GM18508 (cell line): ENCODE data around the gene EPN1.

Source experiments
- ATAC-seq: cut with Tn5 transposase; IDR thresholded peaks from one replicate; pipeline ENCODE4 v1.9.1; 2021; ENCODE audit warnings: moderate number of reproducible peaks; ENCODE audit not compliant: insufficient read depth, unreplicated experiment

EPN1 gene

DNA sequence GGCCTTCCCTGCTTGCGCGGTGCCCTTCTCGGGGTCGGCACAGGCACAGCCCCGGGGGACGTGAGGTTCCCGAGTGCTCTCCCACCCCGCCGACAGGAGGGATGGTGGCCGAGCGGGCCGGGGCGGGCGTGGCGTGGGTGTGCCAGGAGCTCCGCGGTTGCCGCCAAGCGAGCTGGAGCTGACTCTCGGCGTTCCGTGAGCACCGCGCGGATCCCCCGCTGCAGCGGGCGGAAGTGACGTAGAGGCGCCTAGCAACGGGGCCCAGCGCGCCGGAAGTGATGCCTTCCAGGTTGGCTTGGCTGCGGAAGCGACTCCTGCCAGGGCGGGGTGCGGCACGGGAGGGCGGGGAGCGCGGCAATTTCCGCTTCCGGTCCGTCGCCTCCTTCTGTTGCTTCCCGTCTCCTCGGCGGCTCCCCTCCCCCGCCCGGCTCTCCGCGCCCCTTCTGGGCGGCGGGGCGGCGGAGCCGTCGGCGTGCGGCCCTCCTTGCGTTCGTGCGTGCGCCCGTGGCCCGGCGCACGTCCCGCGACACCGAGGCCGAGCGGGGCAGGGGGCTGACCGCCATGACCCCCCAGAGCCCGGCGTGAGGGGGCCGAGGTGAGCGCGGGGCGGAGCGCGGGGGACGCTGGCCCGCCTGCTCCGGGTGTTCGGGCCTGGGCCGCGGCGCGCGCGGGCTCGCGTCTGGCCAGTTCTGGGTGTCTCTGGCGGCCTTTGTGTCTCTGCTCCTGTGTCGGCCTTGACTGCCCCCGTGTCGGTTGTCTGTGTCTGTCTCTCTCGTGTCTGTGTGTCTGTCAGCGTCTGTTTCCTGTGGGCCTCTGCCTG lies at the start of gene EPN1:
TSS of gene EPN1 (plus strand) at position 386 of the 820 bp plus-strand sequence. CDS start 3,402 bp downstream, outside the sequence.
- peak; percentile 35 for ATAC-seq

DNA sequence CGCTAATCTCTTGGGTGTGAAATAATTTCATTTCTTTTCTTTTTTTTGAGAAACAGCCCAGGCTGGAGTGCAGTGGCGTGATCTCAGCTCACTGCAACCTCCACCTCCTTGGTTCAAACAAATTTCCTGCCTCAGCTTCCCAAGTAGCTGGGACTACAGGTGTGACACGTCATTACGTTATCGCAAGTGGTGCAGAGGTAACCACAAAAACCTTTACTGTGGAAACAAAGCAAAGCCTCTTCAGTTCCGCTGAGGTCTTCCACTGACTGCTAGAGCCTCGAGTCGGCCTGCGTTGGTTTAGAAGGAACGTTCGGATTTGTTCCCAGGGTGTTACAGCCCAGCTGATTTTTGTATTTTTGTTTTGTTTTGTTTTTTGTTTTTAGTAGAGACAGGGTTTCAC lies 48.7 kb upstream of the EPN1 start:
- ATAC-seq, result no peak

DNA sequence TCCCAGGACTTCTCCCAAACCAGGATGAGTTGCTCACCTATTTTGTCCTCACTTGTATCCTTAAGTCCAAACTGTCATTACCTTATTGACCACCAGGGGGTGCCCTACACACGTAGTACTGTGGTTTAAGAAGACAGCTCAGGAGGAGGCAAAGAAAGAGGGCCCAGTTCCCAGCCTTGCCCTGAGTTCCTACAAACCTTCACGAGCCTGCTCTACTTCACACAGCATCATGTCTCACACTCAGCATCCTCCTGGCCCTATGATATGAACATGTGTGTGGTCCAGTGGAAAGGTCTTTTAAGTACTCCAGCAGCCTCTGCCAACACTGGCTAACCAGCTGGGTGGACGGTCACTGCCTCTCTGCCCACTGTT lies 42.6 kb upstream of the EPN1 start:
- ATAC-seq, result no peak

DNA sequence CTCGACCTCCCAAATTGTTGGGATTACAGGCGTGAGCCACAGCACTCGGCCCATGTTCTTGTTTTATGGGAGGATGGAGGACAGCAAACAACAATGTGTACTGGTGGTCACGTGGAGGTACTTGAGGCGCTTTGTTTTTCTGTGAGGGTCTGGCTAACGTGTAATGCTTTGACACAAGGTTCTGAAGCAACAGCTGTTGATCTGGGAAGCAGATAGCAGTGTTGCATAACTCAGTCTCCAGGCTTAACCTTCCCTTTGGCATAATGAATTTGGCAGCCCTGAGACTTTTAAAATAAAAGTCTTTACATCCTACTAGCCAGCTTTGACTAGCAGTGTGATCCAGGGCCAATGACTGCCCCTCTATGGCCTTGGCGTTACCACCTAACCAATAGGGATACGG lies 41.2 kb upstream of the EPN1 start:
- ATAC-seq, result no peak

DNA sequence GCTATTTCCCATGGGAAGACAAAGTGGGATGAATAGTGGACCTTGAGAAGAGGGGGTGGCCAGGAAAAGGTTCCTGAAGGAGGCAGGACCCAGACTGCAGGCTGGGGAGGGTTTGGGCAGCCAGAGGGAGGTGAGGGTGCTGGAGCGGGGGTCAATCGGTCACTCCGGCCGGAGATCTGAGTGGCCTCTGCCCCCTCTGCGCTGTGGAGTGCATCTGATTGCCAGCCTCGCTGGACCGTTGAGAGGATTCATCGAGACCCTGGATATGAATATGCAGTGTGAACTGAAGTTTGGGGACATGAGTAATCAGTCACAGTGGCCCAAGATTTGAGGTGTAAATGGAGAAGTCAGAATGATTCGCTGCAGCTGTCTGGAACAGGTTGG lies 39.7 kb upstream of the EPN1 start:
- ATAC-seq, result no peak

DNA sequence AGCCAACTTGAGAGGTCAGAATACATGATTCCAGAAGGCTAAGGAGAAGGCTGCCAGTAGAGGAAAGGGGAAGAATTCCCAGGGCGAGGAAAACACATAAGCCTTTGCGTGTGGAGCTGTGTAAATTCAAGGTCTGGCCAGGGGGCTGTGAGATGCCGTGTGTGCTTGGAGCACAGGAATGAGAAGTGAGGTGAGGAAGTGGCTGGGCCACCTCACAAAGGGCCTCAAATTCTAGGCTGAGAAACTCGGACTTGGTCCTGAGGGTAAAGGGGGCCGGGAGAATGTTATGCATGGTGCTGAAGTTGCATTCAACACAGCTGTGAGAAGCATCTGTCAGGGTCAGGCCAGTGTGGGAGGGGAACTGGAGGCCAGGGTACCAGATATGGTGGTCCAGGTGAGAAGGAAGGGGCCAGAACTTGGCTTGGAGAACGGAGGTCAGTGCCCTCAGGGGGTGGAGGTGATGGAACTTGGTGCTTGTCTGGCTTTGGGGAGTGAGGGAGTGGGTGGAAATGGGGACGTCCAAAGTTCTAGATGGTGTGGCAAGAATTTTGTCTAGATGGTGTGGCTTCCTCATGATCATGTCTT lies 39.1 kb upstream of the EPN1 start:
- no peak for ATAC-seq

DNA sequence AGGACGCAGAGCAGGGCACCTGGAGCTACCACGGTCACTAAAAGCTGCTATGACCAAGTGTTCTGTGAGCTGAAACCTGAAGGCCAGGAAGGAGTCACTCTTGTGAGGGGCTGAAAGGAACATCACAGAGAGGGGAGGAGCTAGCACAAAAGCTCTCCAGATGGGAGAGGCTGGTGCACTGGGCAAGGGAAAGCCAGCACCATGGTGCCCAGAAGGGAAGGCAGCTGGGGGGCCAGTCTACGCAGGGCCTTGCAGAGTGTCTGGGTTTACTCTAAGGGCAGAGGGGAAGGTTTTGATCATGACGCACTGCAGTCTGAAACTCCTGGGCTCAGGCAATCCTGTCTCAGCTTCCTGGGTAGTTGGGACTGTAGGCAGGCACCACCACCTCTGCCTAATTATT lies 38.3 kb upstream of the EPN1 start:
- no peak for ATAC-seq

DNA sequence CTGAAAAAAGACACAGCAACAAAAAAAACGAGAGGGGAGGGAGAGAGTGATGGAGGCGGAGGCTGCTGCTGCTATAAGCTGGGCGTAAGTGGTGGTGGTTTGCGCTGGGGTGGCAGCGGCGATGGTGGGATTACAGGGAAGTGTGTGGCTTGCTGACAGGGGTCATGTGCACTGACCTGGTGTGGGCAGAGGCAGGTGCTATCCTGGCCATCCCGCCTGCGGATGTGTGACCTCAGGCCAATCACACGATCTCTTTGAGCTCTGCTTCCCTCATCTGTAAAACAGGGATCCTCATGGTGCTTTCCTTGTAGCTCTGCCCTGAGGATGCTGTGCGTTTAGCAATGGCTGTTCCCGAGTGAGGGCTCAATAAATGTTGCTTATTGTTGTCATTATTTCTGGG lies 37.5 kb upstream of the EPN1 start:
- ATAC-seq, result no peak

DNA sequence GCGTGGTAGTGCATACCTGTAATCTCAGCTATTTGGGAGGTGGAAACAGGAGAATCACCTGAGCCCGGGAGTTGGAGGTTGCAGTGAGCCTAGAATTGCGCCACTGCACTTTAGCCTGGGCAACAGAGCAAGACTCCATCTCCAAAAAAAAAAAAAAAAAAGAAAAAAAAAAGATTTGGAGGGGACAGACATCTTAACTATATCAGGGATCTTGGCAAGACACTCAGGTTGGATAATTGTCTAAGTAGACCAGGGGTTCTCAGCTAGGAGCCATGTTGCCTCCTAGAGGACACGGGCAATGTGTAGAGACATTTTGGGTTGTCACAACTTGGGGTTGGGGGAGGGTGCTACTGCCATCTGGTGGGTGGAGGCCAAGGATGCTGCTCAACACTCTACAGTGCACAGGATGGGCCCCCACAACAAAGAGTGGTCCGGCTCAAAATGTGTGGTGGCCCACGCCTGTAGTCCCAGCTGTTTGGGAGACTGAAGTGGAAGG lies 36.1 kb upstream of the EPN1 start:
- no peak for ATAC-seq

DNA sequence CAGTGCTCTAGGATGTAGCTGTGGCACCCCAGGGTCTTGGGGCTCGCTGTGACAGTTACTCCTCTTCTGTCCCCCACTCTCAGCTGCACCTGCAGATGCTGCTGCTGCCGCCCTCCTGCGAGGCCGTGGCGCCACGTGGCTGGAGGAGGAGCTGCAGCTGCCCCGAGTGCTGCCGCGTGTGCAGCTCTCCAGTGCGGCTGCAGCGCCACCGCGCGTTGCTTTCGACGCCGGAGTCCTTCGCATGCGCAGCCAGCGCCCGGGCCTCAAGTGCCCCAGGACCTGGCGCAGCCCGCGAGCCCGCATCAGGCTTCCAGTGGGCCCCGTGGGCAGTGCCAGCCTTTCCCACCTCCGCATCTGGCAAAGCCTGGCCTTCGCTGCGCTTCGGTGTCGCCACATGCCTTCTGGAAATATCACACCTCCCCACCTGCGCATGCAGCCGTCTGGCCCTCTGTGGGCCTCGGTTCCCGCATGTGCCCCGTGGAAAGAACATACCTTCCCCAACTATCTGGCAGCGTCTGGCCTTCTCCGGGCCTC lies 34.9 kb upstream of the EPN1 start:
- no peak for ATAC-seq

DNA sequence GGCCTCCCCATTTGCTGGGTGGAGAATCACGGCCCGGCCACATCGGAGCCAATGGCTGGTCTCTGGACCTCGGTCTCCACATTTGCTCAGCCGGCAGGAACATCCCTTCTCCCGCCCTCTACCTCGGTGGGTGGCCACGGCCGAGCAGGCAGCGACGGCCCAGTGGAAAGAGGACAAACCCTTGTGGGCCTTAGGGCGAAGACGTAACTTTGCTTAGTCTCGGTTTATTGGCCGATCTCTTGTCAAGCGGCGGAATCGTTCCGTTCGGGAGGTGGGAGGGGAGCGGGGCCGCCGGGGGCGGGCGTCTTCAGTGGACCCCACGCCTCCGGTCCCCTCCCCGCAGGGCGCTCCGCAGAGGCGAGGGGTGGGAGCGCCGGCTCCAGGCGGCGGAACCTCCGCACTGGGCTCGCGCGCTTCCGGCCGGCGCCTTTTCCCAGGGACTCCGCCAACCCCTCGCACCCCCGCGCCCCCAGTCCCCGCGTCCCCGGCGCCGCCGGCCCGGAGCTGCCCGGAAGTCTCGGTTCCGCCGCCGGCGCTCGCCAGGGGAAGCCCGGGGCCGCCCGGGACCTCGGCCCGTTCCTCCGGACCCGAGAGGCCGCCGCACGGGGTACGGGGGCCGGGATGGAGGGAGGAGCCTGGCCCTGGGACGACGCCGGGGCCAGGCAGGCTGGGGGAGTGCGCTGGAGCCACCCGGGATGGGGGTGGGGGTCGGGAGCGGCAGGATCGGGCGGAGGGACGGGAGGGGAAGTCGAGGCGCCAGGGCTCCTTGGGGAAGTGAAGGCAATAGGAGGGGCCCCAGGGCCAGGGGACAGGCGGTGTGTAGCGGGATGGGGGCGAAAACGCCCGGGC lies 34.2 kb upstream of the EPN1 start, which contains the start of gene ZNF580:
TSS of gene ZNF580 (plus strand) at position 426 of the 849 bp plus-strand sequence. CDS start 1,507 bp downstream, outside the sequence.
- no peak for ATAC-seq

DNA sequence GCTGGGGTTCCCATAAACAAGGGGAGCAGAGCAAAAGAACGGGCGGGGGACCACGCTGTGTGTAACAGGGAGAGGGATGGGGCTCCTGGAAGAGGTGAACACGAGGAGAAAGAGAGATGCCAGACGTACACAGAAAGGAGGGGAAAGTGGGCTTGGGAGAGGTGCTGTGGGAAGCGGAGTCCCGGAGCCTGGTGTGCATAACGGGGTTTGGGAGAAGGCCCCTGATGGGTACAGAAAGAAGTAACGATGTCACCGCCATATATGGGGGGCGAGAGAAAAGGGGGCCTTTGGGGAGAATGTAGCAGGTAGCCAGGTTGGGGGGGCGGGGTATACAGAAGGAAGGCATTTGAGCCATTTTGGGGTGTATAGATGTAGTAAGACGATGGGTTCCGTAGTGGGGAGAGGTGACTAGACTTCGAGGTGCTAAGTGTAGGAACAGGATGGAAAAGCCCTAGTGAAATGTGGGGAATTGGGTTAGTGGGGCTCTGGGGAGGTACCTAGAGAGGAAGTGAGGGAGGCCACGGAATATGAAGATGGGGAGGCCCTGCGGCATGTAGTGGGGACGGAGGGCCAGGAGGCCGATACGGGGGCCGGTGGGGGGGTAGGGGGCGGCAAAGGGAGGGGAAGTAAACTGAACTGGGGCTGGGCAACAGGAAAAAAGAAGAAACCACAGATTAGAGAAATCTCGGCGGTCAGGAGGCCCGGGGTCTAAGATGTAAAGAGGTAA lies 33.4 kb upstream of the EPN1 start:
- ATAC-seq, result no peak

DNA sequence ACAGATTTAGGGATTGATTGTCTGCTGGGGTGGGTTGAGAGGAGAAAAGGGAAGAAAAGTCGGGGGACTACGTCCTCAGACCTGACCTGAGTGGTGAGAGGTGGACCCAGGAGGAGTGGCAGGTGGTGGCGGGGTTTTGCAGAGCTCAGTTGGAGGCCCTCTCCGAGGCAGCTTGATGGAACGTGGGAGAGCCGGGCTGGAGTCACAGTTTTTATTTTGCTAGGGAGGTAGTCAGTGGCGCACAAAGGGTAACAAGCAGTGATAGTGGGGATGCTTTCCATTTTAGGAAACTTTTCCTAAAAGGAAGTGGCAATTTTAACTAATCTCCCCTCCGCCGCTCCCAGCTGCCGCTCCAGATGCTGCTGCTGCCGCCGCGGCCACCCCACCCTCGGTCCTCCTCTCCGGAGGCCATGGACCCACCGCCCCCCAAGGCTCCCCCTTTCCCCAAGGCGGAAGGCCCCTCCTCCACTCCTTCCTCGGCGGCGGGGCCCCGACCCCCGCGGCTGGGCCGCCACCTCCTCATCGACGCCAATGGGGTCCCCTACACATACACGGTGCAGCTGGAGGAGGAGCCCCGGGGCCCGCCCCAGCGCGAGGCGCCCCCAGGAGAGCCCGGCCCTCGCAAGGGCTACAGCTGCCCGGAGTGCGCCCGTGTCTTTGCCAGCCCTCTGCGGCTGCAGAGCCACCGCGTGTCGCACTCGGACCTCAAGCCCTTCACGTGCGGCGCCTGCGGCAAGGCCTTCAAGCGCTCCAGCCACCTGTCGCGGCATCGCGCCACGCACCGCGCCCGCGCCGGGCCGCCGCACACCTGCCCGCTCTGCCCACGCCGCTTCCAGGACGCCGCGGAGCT lies 32.6 kb upstream of the EPN1 start:
- ATAC-seq, result no peak

DNA sequence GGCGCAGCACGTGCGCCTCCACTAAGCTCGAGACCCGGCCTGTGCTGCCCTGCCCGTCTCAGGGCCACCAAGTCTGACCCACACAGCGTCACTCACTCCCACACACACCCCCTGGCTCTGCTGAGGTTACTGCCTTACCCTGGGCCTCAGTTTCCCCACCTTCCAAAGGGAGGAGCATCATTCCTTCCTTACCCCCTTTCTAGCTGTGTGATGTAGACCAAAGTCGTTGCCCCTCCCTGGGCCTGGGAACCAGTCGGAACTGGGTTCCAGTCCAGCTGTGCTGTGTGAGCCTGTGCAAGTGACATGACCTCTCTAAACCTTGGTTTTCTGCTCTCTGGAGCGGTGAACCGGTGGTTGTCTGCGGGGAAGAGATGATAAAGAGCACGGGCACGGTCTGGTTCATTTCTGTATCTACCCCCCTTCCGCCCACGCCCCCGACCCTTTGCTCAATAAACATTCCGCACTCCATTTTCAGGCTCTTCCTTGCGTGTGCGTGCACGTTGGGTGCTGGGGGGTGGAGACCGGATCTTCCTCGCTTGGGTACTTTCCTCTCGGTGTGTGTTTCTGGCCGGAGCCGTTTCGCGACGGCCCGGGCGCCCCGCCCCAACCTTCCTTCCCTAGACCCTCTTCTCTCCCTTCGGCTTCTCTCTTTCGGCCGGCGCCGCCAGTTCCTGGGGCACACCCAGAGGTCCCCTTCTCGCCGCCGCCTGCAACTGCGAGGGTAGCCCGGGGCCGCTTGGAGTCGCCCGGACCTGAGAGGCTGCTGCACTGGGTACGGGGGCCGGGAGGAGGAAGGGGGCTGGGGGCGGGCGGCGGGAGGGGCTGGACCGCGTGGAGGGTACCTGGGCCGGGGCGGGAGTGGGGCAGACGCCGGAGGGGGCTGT lies 31.8 kb upstream of the EPN1 start, which contains the start of gene ZNF581:
TSS of gene ZNF581 (plus strand) at position 647 of the 884 bp plus-strand sequence. CDS start 923 bp downstream, outside the sequence.
- peak; percentile 38 for ATAC-seq

DNA sequence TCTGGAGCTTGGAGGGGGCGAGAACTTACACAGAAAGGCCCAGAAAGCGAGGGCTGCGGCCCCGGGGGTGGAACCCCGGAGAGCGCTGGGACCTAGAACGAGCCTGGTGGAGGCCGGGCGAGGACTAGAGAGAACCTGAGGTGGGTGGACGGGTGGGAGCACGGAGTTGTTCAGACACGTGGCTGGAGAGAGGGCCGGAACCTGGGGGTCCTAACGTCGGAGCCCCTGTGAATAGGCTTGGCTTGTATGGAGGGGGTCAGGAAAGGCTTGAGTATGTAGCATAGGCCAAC lies 31.2 kb upstream of the EPN1 start:
- no peak for ATAC-seq

DNA sequence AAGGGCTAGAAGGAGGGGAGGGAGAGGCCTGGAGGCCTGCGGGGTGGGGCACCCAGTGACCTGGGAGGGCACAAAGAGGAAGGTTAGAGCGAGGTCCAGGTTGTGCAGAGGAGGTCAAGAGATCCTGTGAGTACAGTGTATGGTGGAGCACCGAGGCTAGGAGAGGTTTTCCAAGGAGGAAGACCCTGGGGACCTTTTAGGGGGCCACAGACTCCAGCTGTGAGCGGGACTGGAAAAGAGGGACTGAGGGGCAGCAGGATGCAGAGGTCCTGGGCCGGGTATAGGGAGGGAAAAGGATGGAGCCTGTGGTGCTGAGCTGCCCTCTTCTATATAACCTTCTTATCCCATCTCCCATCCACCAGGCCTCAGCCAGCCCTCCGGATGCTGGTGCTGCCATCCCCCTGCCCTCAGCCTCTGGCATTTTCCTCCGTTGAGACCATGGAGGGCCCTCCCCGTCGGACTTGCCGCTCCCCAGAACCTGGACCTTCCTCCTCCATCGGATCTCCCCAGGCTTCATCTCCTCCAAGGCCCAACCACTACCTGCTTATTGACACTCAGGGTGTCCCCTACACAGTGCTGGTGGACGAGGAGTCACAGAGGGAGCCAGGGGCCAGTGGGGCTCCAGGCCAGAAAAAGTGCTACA lies 30.7 kb upstream of the EPN1 start:
- no peak for ATAC-seq

DNA sequence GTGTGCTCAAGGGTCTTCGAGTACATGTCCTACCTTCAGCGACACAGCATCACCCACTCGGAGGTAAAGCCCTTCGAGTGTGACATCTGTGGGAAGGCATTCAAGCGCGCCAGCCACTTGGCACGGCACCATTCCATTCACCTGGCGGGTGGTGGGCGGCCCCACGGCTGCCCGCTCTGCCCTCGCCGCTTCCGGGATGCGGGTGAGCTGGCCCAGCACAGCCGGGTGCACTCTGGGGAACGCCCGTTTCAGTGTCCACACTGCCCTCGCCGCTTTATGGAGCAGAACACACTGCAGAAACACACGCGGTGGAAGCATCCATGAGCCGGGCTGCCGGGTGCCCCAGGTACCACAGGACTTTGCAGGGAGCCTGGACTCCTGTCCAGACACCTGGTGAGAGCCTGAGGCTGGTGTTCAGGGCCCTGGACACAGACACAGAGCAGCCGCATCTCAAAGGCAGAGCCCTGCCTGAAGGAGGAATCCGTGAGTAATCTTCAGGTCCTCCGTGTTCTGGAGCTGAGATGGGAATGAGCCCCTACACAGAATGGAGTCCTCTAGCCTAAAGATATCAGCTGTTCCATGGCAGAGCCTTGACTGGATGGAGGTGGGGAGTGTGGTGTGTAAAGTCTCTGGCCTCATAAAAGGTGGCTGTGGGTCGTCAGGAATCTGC lies 30.0 kb upstream of the EPN1 start:
- ATAC-seq, result no peak
